HG02973 (cell line): Measurements from ENCODE around the gene TEX11.
"Not testable (repeated sequence)": the region's sequence is repeated elsewhere in the genome, so short reads cannot be mapped to it uniquely, and the experiment has no call there.

Experiments used
- ATAC-seq: cut with Tn5 transposase; IDR thresholded peaks from one replicate; pipeline ENCODE4 v1.9.1; 2021; ENCODE audit warnings: moderate library complexity; ENCODE audit not compliant: unreplicated experiment

Gene TEX11

DNA sequence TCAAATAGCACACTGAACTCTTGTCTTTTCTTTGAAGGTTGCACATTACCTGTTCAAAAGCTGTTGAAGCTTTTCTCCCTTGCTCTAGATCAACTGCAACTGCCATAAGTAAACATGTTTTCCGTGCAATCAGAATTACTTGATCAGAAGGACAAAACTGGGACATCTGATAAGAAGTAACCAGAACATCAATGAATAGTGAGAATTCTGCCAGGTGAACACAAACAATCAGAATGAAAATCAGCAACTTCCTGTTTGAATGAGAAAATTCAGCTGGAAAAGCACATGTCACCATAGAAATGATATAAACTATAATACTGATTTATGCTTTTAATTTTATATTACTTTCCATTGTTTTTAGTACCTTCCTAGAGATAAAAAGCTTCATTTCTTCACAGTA, 303.2 kb downstream of the TEX11 start:
- no peak for ATAC-seq

DNA sequence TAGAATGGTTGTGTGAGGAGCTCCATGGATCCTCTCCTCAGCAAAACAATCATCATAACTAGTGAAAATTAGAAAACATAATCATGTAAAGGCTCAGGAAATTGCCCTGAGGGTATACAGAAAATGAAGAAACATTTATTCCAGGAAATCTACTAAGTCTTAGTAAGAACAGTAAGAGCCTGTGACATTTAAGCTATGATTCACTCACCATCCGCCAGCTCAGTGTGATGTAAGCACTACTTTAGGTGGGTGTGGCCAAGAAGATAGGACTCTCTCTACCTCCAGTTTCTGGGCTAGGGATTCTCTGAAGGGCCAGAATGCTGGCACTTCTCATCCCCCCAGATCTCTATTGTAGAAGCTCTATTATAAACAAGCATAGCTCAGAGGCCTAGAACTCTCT, 316.4 kb downstream of the TEX11 start:
- no peak for ATAC-seq

DNA sequence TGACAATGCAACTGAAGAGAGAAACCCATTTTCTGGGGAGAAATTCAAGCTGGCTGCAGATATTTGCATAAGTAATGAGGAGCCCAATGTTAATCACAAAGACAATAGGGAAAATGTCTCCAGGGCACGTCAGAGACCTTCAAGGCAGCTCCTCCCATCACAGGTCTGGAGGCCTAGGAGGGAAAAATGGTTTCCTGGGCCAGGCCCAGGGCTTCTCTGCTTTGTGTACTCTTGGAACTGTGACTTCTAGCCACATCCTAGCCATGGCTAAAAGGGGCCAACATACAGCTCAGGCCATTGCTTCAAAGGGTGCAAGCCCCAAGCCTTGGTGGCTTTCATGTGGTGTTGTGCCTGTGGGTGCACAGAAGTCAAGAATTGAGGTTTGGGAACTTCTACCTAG, 321.4 kb downstream of the TEX11 start:
- not testable (repeated sequence) for ATAC-seq

GRCh38 chrX:70577442-70577841, 331.1 kb downstream of the TEX11 start:
- no peak for ATAC-seq

- ATAC-seq: not testable (repeated sequence)
Measured at GRCh38 chrX:70569922-70570576, 338.5 kb downstream of the TEX11 start.

DNA sequence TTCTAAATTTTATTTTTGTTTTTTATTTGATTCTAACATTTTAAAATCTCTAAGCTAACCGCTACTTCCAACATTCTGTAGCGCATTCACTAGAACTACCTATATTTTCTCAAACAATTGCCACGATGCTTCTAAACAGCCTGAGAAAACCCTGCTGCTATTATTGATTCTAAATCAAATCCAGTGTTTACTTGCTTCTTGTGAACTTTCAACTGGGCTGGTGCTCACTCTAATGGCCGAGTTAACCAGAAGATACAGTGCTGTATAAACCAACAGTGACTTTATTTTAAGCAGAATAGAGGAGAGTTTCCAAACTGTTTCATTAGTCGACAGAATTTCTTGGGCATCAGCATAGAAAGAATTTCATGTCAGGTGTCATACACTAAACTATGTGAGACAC, 353.6 kb downstream of the TEX11 start:
- ATAC-seq: no peak

DNA sequence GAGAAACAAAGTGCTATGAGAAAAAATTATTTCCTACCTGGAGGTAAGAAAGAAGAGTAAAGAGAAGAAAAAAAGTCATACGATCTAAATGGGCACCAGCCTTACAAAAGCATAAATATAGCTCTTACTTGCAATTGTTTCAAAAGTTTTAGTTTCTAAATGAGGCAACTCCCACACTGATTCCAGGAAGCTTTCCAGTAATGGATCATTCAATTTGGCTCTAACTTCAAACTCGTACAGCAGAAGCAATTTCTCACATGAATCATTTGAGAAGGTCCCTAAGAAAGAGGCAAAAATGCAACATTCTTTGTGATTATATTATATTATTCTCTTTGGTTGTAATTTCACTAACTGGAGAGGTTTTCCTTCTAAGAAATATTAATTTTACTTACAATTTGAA, 354.0 kb downstream of the TEX11 start:
- no peak for ATAC-seq

GRCh38 chrX:70554081-70554480, 354.4 kb downstream of the TEX11 start:
- no peak for ATAC-seq

GRCh38 chrX:70553516-70553915, 355.0 kb downstream of the TEX11 start:
- peak; percentile 73 for ATAC-seq

GRCh38 chrX:70552130-70552704, 356.3 kb downstream of the TEX11 start:
- no peak for ATAC-seq

DNA sequence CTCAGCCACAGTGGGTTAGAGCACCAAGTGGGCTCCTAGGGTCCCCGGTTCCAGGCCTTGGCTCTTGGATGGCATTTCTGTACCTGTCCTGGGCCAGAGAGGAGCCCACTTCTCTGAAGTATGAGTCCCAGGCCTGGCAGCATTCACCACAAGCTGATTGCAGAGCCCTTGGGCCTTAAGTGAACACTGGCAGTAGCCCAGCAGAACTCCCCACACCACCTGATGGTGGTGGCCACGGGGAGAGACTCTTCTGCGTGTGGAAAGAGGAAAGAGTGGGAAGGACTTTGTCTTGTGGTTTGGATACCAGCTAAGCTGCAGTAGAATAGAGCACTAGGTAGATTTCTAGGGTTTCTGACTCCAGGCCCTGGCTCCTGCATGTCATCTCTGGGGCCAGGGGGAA, 359.1 kb downstream of the TEX11 start:
- ATAC-seq: no peak

DNA sequence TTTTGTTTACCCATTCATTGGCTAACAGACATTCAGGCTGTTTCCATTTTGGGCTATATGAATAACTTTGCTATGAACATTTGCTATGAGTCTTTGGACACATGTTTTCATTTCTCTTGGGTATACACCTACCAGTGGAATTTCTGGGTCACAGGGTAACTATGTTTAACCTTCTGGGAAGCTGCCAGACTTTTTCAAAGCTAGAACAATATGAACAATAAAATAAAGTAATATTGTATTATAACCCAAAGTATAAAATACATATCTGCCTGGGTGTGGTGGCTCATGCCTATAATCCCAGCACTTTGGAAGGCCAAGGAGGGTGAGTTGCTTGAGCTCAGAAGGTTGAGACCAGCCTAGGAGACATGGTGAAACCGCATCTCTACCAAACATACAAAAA, 373.3 kb downstream of the TEX11 start:
- ATAC-seq: no peak

GRCh38 chrX:70527610-70528345, 380.7 kb downstream of the TEX11 start:
- ATAC-seq: no peak

GRCh38 chrX:70527053-70527452, 381.5 kb downstream of the TEX11 start:
- ATAC-seq: no peak

DNA sequence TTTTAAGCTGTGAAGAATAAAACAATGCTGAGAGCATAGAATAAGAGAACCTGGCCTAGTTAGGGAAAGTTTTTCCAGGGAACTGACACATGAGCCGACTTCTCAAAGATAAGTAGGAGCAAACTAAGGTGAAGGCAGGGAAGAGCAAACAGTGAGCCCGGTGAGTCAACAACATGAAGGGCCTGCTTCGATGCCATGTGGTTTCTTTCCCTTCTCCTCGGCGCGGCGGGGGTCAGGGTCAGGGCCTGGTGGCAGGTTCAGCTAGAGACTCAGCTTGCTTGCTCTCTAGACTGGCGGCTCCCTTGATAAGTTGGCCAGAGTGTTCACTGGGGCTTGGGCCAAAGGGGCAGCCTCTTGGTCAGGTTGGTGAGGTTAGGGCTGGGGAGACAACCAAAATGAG, 382.8 kb downstream of the TEX11 start:
- ATAC-seq: no peak

DNA sequence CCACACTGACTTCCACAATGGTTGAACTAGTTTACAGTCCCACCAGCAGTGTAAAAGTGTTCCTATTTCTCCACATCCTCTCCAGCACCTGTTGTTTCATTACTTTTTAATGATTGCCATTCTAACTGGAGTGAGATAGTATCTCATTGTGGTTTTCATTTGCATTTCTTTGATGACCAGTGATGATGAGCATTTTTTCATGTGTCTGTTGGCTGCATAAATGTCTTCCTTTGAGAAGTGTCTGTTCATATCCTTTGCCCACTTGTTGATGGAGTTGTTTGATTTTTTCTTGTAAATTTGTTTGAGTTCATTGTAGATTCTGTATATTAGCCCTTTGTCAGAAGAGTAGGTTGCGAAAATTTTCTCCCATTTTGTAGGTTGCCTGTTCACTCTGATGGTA, 392.8 kb downstream of the TEX11 start:
- ATAC-seq: not testable (repeated sequence)

- ATAC-seq: not testable (repeated sequence)
Measured at GRCh38 chrX:70515270-70515669, 393.2 kb downstream of the TEX11 start.

DNA sequence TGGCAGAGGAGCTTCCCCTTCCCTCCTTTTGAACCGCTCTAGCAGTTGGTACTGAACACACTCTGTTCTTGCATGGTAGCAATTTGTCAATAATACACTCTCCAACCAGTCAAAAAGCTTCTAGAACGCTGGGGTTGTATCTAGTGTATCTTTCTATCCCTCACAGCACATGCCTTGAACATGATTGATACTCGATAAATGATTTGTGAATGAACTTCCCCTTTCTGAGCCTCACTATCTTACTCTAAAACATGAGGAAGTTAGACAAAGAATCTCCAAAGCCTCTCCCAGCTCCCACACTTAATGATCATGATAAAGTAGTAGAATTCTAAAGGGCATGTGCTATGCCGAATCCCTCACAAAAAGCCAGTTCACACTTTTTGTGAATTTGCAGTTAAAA, 399.4 kb downstream of the TEX11 start:
- no peak for ATAC-seq

DNA sequence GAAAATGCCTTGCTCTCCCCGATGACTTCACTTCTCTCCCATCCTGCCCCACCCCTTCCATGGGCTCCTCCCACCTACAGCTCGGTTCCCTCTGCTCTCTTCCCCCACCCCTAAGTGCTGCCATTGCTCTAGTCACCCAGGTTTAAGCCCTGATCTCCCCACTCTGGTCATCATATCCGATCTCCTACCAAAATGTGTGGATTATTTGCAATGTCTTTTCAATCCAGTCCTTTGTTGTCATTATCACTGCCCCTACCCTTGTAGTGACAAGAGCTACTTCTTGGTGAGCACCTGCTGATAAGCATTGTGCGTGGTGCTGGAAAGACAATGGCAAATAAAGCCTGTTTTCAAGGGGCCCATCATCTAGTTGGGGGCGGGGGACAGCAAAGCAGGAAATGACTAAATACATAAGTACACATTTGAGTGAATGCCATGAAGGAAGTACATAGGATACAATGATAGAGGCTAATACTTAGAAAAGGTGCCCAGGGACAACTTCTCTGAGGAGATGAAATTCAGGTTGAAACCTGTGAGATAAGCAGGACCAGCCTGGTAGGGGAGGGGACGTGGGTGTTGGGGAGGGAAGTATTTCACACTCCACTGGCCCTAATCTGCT, 400.1 kb downstream of the TEX11 start:
- no peak for ATAC-seq

GRCh38 chrX:70505451-70505841, 403.1 kb downstream of the TEX11 start:
- no peak for ATAC-seq

DNA sequence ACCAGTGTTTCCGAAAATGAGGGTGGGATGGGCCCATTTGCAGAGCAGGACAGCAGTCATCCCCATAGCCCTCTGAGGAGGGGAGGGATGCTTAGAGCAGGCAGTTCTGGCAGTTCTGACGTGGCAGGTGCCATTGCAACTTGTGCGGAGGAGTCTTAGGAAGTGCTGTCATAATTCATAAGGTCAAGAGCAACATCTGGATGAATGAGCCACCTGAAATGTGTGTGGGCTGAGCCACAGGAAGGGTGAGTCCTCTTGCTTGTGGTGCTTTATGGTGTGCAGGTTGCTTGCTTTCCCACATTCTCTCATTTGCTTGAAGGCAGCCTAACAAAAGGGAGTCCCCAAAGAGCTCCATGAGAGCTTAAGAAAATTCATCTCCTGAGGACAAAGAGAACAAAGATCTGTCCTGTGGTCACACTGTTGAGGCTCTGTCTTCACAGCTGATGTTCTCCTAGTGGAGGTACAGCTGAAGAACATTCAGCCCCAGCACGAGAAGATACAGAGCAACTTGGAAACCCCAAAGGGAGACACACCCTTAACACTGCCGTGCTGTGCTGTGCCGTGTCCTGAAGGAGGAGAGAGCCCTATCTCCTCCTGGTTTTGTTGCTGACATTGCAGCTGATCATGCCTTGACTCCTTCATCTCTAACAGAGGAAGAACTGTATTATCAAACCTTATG, 403.6 kb downstream of the TEX11 start:
- ATAC-seq: no peak
